GM21825 (cell line): Measurements from ENCODE around the gene SIVA1.

Experiments used
- ATAC-seq: cut with Tn5 transposase; IDR thresholded peaks from one replicate; pipeline ENCODE4 v1.9.1; 2021; ENCODE audit warnings: mild to moderate bottlenecking, moderate library complexity; ENCODE audit not compliant: unreplicated experiment

Gene SIVA1

DNA sequence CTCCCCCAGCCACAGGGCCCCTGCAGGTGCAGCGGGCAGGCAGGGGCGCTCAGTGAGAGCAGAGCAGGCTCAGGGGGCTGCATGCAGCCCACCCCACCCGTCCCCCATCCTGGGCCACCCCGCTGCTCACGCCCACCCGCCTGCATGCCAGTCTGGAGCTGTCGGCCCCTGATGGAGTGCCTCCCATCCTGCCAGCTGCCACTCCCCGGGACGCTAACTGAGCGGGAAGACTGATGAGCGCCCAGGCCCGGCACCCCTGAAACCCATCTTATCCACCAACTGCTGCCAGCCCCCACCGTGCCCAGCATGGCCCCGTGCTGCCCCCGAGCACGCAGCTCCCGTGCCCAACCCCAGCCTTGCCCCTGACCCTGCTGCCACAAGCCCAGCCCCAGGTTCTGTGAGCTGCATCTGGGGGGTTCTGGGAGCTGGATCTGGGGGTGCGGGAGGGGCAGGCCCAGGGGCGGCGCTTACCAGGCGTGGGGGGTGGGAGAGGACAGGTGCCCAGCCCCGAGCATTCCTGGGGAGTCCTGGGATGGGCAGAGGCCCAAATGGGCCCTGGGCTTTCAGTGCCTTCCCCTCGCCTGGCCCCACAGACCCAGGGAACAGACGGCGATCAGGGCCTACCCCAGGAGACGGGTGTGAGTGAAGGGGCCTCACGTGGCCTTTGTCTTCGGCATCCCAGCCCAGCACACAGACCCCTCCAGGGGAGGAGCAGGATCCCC, 29.3 kb downstream of the SIVA1 start:
- ATAC-seq = no peak

DNA sequence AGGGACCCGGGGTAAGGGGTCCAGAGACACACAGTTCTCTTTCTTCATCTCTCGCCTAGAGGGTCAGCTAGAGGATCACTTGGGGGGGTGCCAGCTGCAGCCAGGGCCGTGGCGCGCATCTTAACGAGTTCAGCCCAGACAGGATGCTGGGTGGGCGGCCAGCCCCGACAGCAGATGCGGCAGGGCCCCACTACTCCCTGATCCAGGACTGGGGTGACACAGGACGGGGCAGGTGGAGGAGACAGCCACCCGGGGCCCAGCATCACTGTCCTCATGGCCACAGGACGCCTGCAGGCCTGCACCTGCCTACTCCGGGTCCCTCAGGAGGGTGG, 29.8 kb downstream of the SIVA1 start:
- ATAC-seq = no peak

DNA sequence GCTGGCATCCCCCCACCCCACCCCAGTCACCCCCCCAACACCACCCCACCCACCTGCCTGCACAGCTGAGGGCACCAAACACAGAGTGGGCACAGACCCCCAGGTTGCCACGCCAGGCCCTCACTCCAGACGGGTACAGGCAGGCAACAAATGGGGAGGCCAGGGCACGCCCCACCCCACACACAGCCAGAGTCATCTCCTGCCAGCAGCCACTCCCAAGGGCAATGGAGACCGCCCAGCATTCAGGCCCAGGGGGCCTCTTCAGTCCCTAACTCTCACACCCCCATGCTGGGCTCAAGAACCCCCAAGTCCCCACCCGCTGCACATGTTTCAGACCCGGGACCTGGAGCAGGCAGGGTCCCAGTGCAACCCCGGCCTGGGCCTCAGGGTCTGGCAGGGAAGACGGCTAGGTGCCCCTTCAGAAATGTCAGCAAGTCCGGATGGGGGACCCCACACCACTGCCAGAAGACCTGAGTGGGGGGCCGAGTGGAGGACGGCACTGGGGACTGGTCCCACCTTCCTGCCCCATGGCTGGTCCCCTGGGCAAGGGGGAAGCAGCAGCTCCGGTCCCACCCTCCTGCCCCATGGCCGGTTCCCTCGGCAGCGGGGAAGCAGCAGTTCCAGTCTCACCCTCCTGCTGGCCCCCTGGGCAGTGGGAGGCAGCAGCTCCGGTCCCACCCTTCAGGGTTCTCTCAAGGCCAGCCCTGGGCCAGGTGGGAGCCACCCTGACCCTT, 30.7 kb downstream of the SIVA1 start:
- ATAC-seq = no peak

DNA sequence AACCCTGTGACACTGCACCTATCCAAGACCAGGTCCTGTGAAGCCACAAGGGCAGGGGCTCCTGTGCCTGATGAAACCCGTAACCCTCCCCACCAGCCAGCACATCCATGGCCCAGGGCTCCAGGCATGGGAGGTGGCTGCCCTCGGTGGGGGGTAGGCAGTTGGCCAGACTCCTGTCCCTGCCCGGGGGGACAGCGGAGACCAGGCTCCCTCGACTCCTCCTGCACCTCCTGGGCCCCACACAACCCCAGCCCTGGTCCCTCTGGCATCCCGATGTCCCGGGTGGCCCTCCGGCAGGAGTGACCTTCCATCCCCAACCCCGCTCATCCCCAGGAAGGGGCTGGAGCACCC, 31.2 kb downstream of the SIVA1 start:
- ATAC-seq = no peak

DNA sequence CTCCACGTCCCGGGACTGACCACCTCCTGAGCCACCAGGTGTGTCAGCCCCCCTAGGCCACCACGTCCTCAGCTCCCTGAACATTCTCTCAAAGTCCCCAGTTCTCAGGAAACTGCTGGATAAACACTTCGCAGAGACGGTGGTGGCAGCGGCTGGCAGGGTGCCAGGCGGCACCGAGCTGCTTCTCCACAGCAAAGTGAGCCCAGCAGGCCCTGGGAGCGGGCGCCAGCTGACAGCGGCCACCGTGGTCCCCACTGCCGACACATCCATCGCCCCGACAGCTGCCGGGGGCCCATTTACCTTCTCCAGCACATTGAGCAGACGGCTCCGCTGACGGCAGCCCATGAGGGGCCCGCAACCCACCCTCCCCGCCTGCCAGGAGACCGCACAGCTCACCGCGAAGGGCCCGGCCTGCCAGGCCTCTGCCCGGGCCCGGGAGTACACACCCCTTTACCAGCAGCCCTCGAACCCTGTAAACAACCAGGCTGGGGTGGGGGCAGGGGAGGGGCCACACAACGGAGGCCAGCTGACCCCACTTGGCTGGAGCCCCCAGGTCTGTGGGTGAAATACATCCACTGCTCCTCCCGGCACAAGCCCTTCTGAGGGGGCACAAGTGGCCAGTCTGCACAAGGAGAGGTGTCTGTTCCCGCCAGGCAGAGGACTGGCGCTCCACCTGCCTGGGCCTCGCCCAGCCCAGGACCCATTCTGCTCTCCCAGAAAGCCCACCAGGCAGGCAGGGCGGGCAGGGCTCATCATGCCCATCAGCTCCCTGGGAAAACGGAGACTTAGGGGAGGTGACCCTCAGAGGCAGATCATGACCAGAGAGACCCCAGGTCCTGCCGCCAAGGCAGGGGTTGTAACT, 32.1 kb downstream of the SIVA1 start:
- ATAC-seq = no peak

DNA sequence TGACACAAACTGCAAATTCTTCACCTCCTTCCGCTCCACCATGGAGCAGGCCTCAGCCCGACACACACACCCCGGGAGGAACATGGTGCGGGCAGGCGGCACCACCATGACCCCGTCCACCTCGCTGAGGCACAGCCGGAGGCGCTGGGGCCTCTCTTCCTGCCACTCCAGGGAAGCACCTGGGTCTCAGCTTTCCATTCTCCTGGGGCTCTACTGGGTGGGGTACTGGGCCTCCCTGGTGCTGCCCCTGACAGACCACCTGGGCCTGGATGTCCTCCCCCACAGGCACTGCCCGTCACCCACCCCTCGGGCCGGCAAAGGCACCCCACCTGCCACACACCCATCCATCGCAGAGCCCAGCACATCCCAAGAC, 32.7 kb downstream of the SIVA1 start:
- no peak for ATAC-seq

DNA sequence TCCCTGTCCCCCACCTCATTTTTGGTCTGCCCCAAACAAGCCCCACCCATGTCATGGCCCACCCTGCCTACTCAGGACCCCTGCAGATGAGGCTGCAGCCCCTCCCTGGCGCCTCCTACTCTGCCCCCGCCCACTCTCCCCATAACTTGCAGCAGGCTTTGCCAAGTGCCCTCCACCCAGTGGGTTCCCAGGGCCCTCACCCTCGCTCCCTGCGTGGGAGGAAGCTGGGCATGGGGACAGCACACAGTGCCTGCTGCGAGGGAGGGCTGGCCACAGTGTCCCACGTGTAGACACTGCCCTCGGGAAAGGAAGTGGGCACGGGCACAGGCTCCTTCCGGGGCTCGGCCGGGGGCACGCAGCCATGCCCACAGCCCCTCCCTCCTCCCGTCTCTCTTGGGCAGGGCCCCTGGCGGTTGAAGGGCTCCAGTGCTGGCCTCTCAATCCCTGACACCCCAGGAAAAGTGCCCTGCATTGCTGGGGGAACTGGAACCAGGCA, 33.2 kb downstream of the SIVA1 start:
- no peak for ATAC-seq

DNA sequence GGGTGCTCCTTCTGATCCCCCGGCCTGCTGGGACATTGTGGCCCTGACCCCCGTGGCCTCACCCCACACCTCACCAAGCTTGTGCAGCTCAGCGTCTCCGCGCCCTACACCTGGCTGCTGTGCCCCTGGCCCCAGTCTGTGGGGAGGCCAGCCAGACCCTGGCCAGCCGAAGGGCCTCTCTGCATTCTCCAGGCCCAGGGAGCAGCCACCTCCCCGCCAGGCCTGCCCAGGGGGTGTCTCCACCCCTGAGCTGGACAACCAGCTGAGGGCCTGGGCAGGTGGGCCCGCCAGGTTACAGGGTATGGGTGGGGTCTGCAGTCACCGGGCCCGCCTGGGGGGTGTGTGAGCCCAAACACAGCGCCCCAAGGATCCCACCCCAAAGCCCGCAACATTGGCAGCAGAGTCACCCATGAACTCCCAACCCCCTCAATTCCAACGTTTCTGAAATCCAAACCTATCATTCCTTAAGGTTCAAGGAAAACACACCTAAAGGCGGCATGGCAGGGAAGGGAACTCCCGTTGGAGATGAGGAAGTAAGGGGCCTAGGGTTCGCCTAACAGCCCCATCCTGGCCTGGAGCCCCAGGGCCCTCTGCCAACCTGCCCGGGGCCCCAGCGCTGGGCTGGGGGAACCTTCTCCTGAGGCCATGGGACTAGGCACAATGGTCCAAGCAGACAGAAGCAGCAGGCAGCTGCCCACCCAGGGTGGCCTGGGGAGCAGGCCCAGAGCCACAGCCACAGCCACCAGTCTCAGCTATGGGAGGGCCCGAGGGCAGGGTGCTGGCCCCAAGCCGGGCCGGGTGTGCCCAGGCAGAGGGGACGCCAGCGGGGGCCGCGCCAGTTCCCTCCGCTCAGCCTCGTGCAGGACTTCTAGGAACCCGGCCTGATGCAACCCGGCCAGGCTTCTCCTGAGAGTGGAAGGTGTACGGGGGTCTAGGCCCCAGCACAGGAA, 34.1 kb downstream of the SIVA1 start:
- ATAC-seq = no peak

DNA sequence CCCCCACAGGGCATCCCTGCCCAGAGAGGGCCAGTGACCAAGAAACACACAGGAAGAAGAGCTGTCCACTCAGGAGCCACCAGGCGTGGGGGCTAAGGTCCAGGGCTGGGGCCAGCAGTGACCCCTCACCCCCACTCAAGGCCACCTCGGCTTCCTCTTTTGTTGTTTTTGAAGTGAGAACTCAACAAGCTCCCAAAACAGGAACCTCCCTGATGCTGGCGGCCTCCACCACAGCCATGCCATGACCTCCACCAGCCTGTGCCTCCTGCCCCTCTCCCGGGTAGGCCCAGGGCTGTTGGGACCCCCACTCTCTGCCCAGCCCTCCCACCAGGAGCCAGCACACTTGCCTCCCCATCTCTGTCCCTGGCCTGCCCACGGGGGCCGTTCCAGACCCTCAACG, 34.8 kb downstream of the SIVA1 start:
- no peak for ATAC-seq

DNA sequence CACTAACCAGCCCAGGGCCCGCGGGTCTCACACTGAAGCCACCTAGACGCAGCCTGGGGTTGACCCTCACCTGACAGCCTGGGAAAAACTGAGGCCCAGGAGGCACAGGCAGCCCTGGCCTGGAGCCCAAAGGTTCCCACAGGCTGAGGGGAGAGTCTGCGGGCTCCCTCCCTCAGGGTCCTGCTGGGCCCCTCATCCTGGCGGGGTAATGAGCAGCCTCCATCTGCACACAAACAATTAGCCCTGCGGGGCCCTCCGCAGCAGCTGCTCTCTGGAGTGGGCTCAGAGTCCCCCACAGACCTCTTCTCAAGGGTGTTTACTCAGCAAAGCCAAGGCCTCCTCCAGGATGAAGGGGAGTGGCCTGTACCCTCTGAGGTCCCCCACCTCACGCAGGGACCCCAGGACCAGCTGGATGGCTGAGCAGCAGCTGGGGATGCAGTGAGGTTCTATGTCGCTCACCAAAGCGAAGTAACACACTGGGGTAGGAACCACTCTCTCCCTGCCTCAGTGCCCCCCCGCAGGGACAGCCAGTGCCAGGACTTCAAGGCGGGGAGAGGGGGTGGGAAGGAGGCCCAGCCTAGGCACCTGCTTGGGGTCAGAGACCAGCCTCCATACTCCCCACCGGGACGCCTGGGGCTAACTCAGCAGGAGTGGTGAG, 35.3 kb downstream of the SIVA1 start:
- no peak for ATAC-seq

DNA sequence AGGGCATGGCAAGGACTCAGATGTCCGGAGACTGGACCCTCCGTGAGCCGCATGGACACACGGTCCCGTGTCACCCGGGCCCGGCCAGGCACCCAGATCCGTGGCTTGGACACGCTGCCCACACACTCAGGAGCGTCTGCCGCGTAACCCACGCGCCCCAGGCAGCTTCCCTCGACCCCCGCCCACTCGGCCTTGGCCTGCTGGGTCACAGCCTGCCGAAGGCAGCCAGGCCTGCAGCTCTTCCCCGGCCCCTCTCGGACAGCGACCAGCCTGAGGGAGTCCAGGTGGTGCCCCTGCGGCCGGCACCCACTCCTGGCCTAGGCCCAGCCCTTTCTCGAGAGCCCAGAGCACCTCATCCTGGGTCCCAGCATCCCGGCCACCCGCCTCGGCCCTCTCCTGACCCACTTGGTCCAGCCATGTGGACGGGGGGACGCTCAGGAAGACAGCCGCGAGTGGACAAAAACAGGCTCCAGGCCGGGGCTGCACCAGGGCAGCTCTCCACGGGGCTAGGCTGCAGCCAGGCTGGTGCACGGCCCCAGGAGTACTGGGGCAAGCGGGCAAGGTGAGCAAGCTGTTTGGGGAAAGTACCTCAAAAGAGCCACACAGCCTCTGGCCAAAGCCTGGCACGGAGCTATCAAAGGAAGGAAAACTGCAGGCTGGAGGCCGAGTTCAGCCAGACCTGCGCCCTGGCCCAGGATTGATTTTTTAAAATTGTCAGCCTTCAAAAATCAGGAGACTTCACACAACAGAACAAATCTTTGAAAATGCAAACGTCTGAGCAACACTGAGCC, 36.1 kb downstream of the SIVA1 start:
- no peak for ATAC-seq

DNA sequence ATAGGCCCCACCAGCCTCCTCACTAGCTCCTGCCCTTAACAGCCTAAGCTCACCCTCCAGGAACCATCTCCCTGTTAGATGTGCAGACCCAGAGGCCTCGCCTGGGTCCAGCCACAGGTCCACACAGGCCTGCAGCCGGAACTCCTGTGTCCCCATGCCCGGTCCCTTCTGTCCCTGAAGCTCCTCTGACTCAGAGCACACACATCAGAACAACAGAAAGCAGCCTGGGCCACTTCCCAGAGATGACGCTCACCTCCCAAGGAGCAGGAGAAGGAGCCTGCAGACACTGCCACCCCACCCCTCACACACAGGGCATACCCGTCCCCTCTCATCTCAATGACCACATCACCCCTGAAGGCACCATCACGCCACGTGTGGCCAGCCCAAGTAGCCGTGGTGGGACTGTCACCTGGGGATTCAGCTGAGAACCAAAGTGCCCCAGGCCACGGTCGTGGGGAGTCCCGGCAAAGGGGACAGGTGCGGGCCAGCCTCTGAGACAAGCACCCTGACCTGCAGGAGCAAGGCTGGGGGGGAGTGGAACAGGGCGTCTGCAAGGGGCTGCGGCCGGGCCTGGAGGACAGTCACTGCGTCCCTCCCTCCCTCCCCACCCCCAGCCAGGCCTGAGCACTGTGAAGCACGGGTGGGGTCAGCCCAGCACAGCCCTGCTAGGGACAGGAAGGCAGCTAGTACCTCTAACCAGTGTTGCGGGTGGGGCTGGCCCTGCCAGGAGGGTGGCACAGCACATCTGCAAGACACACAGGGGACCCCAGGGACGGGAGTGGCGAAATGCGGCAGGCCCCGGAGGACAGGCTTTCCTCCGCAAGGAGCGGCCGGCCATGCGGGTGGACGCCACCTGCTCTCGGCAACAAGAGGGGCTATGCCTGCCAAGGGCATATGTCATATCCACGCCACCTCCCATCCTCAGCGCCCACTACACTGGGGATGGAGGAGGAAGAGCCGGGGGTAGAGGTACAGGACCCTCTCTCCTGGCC, 37.1 kb downstream of the SIVA1 start:
- no peak for ATAC-seq

DNA sequence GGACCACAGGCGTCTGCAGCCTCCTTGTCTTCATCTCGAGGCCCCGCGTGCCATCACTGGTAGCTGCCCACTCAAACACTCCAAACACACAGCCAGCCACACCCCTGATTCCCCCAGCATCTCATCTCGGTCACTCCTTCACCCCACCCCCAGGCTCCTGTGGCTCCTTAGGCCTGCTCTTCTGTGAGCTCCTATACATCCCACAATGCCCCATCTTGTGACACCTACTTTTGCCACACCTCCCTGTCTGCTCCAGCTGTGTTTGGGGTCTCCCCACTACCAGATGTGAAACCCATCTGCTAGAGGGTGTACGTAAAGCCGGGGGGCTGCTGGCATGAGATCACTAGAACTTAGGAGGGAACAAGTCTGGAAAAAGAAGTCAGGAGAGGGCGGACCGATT, 38.5 kb downstream of the SIVA1 start:
- no peak for ATAC-seq

DNA sequence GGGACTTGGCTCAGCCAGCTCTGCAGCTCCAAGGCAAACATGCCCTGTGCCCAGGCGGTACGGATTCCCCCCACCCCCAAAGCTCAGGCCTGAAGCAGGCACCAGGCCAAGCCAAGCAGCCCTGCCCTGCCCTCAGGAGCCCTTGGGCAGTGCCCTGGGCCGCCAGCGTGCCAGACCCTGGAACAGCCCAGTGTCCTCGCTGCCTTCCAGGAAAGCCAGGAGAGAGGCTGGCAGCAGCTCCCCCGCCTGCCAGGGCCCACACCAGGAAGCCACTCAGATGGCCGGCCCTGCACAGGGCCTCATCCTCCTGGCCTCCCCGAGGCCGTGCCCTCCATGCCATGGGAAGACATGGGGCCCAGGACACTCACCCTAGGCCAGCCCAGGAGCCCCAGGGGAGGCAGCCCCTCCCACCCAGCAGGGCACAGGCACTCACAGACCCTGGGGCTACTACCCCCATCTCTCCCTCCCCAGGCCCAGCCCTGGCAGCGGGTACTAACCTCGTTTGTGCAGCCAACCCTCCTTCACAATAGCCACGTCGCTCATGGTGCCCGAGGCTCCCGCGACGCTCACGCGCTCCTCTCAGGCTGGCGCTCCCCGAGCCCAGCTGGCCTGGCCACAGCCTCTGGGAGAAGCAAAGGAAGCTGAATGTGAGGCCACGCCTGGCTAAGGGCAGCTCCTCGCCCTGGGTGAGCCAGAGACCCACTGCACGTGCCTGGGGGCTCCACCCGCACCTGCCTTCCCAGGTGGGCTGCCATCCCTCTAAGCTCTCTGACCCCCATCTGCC, 39.3 kb downstream of the SIVA1 start:
- no peak for ATAC-seq

DNA sequence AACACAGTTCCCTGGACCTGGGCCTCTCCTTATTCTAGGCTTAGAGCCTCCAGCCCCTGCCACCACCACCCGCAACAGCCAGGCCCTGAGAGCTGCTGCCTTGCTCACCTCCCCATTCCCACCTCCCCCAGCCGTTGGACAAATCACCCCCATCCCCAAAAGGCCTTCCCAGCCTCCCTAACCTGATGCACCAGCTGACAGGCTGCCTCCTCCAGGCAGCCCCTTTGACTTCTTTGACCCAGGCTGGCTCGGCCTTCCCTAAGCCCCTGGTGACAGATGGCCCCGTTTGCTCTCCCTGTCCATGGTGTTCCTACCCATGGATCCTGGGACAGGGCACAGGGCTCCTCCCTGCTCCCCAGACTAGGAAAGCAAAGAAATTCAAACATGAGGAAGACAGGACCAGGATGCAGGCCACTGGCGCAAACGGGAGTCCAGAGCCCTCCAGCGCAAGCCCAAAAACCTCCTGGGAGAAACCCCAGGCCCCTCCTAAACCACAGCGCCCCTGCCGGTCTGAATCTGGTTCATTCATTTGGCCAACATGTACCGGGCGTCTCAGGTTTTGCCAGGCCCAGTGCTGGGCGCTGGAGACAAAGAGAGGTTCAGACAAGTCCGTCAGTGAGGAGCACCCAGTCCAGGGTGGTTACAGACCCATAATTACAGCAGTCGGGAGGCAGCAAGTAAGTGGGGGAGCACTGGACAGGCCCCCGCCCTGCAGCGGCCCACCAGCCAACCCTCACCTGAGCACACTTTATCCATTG, 40.2 kb downstream of the SIVA1 start:
- no peak for ATAC-seq

DNA sequence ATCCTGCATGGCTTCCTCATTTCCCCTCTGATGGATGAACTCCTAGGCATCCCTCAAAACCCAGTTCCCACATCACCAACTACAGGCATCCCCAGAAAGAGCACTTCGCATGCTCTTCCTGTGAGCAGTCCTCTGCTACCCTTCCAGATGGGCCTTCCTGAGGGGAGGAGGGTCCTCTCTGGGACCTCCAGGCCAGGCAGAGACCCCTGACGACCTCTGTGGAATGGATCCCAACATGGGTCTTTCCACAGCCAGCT, 40.7 kb downstream of the SIVA1 start:
- no peak for ATAC-seq

DNA sequence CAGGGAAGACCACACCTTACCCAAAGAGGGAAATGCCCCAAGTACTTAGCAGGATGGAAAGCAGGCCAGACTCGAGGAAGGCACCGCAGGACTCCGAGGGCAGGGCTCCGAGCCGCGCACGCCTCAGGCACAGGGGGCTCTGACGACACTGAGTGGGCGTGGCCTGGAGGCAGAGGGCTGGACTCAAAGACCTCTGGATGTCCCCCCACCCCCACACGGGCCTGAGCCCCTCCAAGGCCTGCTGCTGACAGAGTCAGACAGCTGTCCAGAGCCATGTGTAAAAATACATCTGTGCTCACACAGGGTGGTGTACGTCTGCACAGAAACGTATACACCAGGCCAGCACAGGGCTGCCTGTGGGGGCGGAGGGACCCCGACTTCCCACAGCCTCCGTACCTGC, 41.2 kb downstream of the SIVA1 start:
- ATAC-seq = no peak
